ENCODE data around the gene CCDC51.

CCDC51 gene

DNA sequence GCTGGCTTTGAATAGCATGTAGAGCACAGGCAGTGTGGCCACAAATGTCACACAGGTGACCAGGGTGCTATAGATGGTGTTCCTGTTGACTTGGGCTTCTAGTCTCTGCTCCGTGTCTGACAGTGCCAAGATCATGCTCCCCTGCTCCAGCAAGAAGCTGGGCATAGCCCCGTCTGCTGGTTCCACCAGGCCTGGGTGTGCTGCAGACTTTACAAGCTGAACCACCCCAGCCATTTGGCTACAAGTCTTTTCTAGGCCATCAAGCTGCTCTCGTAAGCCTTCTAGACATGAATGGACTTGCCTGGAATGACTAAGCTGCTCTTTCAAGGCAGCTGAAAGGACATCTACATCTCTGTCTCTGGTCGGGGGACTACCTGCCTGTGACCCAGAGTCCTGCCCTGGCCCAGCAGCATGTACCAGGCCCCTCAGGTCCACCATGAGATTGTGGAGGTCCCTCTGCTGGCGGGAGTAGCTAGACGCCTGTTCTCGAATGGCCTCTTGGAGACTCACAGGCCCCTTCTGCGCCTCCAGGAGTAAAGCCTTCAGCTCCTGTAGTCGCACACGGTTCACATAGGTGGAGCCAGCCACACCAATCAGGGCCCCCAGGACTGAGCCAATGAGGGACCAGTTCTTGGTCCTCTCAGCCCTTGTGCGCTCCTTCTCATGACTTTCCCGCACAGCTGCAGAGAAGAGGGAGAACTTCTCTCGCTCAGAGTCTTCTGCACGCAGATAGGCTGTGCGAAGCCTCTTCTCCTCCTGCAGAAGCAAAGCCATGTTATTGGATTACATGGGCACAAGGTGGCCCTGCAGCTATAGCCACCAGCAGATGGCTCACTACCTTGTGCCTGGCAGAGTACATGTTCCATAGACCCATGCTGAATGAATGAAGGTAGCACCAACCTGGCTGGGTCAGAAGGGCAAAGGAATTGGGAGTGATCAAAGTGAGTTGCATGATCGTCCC is 7.2 kb downstream of the CCDC51 start:
- no peak for DNase-seq

DNA sequence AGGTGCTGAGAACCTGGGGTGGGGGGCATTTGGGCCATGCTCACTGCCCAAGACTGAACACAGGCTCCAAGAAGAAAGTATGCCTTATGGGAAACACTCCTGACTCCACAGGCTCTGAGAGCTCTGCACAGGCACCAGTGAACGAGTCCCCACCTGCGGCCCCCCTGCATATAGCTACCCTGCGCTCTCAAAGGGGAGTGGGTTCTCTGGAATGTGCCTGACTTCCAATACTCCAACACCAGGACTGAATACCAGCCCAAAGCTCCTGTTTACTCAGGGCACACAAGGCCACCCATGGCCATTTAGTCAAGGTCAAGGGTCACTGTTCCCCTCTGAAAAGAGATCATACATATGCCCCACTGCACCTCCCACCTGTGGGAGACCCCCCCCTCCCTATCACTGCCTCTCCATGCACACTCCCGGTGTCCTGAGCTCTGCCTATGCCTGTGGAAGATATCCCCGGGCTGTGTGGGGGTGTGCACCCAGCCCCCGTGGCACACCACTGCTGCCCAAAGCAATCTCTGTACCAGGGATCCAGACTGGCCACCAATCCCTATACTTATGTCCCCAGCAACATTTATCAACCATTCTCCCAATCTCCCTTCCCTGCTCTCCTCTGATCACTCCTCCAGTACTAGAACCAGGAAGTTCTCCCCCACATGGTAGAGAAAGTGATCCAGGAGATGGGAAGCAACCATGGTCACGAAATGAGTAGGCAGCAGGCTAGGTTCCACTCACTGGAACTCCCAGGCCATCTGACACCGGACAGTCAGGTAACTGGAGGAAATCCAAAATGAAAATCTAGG is 8.5 kb downstream of the CCDC51 start:
- no peak for DNase-seq

DNA sequence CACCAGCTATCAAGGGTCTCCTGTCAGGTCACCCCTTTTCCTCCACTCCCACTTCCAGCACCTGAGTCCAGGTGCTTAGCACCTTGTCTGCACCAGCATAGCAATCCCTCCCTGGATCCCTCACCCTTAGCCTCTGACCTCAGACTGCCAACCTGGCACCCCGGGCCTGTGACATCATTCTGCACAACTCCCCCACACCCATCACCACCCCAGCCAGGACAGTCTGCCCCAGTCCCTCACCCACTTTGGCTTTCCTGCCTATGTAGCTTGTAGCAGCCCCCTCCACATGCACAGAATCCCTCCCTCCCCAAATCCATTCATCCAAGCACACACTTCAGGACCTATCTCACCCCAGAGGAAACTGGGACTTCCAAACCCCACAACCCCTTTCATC is 9.2 kb downstream of the CCDC51 start:
- no peak for DNase-seq

DNA sequence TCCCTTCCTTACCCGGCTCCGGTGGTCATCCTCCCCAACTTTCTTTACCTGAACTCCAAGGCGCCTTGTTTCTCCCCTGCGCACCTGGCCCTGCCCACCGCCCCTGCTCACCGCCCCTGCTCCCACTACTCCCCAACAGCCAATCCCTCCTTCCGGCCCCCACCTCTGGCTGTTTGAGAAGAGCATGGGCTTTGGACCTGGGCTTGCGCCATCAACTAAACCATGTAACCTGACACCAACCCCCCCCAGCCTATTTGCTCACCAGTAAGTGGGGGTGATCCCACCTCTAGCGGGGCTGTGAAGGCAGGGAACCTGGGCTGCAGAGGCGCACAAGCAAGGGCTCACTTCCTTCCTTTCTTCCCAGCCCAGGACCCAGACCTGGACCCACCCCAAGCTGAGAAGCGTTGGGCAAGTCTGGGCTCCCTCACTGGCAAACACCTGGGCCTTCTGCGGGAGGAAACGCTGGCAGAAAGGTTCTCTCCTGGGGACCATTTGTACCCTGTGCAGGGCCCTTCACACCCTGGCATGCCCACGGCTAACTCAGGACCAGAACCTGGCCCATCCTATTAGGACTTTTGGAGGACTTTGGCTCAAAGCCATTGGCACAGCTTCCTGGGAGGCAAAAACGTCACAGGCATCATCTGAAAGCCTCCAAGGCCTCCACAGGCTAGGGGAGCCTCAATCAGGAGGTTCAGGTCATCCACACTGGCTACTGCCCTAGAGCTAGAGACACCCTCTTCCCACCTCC is 9.8 kb downstream of the CCDC51 start, which contains the start of gene PLXNB1:
Gene PLXNB1, minus strand, starts transcription at position 127 of the 748 bp plus-strand sequence. CDS start 5,475 bp downstream, outside the sequence.
- peak; percentile 65 for DNase-seq

DNA sequence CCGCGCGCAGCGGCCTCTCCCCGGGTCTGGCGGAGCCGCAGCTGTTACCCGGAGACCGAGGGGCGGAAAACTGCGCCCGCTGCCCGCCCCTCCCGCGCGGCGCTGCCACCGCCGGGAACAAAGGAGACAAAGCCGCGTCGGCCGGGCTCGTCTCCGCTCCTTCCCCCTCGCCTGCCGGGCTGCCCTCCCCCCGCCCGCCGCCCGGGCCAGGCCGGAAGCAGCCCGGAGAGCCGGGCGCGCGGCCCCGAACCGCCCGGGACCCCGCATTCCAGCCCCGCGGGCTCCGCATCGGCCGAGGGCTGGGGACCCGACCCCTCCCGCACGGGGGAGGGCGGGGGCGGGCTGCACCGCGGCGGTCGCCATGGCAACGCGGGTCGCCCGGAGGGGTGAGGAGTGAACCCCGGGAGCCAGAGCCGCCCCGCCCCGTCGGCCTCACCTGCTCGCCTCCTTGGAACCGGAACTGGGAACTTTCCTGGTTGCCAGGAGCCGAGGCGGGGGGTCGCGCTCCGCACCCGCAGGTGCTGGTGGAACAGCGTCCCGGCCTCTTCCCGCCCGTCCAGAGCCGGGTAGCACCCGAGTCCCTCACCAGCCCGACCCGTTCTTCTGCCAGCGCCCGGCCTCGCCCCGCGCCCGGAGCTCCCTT is 10.5 kb downstream of the CCDC51 start:
- DNase-seq, result peak; percentile 25

DNA sequence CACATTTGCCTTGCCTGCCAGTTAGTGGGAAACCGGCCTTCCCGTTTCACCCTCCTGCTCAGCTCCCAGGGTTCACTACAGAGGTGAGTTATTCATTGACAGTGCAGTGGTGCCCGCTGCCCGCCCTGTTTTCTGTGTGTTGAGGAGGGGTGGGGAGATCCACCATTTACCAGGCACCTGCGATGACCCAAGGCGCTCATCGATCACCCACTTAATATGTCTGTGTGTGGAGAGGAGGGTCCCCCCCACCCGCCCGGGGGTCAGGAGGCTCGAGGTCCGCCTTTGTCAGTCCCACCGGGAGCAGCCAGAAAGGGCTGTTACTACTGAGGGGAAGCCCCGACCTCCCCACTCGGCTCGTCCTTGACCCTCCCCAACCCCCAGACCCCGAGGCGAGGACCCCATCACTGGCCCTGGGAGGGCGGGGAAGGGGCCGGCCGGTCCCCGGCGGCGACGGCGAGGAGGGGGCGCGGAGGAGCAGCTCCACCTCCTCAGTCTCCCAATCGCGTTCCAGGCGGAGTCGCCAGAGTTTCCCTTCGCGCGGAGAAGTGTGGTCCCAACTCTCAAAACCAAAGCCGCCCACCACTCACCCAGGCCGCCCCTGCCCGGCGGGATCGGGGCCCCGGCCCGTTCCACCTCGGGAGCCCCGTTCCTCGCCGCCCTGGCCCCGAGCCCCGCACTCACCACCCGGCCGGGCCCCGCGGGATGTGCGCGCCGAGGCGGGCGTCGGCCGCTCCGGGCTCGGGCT is 11.2 kb downstream of the CCDC51 start:
- DNase-seq, result no peak

DNA sequence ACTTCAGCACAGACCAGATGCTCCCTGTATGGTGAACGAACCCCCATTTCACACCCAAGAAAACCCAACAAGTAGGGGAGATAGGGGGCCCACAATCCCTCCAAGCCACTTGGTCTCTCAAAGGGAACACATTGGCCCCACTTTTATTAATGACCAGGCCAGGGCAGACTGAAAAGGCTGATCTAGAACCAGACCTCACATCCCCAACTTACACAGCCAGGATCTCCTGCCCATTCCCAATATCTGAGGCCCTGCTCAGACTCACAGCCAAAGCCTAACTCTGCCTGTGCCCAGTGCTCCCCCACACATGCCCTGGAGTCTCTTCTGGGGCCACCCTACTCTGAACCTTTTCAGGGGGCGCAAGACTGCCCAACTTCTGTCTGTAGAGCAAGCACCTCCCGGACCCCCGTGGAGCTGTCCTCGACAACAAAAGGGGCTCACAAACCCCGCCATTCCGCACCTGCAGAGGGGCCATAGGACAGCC is 11.8 kb downstream of the CCDC51 start:
- DNase-seq, result no peak

DNA sequence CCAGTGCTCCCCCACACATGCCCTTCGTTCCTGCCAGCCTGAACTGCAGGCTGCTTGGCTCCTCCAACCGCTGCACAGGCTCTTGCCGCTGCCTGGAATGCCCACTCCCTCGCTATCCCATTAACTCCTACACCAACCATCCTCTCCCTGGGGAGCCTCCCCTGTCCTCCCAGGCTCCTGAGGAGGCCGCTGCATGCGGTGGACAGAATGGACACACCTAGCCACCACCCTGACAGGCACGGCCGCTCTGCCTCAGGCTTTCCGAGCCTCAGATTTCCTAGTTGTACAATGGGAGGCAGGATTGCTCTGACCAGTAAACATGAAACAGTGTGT is 12.3 kb downstream of the CCDC51 start:
- DNase-seq, result no peak

DNA sequence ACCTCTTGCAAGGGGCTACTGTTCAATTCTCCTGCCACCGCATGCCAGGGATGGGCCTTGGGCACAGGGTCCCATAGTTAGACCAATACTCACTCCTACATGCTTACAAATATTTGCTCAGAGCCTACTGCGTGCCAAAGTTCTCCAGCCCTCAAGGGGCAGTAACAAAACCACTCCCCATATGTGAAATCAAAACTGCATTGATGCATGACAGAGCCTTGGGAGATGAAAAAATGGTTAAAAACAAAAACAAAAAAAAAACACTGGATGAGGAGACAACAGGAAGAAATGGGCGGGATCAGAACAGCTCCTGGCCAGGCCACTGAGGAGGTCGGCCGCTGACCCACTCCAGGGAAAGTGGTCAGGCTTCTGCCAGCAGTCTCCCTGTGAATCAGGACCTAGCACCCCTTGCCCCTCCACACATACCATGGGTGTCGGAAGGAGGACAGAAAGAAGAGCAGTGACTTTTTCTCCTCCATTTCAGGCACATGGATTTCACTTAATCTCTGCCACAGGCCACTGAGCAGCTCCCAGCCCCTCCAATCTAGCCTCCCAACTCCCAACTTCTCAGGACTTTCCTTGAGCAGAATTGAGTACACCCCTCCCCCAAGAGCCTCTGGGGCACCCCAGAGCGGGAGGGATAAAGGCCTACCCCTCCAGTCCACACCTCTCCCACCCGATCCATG is 12.8 kb downstream of the CCDC51 start:
- no peak for DNase-seq

DNA sequence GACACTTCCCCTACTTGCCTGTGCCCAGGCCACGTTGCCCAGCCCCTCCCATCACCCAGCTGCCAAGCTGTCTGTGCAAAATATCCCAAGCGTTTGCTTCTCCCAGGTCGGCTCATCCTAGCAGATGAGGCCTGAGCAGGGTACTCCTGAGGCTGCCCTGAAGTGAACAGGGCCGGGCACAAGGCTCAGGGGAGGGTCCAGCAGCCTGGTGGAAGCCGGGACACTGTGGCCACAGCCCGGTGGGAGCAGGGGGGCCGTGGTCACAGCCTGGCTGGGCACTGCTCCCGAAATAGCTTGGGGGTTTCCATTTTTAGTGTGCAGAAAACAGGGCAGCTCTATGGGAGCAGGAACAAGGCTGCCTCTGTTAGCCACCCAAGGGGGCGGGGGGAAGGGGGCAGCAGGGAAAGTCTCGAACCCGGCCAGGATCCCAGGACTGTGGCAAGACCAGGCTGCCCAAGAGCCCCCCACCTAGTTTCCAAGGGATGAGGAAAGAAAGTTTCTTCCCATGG is 13.5 kb downstream of the CCDC51 start:
- no peak for DNase-seq

DNA sequence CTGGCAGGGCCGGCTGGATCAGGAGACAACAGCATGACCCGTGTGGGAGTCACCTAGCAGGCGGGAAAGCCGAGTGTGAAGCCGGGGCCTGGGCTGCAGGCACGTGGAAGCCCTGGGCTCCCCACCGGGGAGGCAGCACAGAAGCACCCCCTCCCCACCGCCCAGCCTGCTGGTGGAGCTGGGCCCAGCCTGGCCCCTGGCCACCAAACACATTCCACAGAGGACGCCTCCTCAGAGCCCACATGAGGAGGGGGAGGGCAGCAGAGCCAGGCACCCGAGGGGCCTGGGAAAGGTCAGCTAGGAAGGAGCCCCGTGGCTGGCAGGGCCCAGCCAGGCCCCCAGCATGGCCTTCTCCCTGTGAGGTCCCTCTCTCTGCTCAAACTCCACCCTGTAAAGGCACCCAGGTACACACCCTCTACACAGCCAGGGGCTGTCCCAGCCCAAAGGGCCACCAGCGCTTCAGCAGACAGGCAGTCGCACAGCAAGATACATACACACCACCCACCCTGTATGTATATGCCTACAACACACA is 14.6 kb downstream of the CCDC51 start:
- DNase-seq, result no peak

DNA sequence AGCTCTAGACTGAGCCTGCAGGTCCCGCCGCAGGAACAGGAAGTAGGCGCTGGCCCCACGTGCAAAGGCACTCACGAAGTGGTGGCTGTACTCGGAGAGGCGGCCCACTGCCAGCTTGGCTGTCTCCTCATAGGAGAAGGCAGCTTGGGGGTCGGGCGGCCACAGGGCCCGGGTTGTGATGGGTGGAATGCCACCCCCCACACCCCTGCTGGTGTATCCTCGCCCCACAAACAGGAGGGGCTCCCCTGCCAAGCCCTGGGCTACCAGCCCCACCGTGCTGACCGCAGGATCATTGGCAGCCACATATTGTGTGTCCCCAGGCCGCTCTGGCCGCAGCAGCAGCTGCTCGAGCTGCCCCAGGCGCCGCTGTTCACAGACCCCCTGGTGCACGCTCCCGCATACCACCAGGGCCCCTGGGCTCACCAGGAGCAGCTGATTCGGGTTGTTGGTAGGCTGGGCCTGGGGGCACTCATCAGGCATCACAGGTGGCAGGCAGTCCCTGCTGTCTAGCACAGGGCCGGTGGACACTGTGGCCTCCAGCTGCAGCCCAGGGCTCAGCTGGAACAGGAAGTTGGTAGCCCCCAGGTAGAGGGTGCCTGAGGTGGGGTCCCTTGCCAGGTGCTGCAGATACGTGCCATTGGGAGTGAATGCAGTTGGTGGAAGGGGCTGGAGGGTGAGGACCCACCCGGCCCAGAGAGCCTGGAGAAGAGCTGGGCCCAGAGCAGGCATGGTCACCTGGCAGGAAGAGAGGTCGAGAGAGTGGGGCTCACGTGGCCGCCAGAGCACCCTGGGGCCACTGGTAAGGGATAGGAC is 15.8 kb downstream of the CCDC51 start:
- no peak for DNase-seq

DNA sequence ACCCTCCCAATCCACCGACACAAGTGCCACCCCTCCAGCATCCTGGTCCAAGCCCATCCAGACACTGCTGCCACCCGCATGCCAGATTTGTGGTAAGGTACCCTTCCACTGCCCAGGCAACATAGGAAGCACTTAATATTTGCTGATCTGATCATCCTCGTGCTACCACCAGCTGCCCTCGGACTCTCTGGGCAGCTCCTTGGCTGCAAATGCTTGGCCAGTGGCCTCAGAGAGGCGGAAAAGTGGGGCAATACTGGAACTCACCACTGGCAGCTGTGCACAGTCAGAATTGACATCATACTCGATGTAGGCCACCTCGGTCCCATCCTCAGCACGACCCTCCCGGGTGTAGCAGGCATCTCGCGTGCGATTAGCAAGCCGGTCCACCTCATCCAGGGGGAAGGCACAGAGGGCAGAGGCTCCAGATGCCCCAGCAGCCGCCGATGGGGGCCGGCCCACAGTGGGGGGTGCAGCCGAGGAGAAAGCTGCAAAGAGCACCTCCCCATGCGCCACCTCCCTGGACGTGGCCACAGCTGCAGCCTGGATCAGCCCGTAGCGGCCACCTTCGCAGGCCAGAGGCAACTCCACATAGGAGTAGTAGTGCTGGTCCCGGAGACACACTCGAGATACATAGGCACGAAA is 16.6 kb downstream of the CCDC51 start:
- DNase-seq, result no peak

DNA sequence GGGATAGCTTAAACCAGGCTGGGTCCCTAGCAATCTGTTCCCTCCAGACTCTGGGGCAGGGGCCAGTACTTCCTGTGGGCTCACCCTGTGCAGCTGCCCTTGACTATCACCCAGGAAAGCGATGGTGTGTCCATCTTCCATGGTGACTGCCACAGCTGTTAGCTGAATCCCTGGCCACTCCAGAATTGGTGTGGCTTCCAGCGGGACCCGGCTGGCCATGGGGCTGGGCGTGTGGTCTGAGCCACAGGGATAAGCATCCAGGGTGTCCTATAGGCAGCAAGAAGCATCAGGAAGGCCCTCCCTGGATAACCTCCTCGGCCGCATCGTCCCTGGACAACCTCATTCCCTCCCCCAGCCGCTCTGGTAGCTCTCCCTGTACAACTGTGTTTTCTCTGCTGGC is 17.2 kb downstream of the CCDC51 start:
- DNase-seq, result no peak

DNA sequence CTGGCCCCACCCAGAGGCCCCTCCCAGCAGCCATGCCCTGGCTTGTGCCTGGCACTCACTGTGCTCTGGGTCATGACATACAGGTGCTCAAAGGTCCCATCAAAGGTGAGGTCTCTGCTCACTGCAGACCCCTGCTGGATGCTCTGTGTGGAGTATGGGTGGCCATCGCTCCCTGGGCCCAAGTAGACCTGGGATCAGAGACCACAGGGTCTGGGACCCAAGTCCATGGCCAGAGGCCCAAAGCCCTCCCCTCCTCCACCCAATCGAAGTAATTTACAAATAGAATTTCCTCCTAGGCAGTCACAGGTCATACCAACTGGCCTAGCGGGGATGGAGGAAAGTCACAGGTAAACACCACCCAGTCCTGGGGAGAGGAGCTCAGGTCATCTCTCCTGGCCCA is 17.6 kb downstream of the CCDC51 start:
- no peak for DNase-seq

DNA sequence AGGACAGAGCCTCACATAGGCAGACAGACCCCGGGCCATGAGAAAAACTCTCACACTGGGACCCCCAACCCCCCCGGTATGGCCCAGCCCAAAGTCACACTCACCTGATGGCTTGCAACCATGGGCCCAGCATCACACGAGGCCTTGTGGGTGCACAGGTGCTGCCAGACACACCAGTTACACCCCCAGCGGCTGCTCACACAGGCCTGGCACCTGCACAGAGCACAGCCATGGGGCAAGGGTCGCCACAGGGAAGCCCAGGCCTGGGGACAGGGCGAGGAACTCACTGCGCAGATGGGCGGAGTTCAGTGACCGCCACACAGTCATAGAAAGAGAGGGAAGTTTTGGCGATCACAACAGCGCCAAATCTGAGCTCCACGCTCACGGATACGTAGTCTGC is 19.4 kb downstream of the CCDC51 start:
- DNase-seq, result no peak

DNA sequence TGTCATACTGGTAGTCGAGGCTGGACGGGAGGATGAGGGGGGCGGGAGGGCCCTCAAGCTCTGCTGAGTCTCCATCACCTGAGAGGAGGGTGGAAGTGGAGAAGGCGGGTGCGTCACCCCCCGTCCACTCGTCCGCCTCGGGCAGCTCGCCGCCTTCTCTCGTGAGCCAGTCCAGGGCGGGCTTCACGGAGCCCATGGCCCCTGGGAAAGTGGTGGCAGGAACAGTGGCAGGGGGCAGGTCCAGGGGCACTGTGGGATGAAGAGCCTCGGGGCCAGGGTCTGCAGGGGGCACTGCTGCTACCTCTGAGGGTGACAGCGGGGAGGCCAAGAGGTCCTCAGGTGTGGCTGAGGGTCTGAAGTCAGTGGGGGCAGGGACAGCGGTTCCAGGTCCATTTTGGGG is 20.3 kb downstream of the CCDC51 start:
- no peak for DNase-seq

DNA sequence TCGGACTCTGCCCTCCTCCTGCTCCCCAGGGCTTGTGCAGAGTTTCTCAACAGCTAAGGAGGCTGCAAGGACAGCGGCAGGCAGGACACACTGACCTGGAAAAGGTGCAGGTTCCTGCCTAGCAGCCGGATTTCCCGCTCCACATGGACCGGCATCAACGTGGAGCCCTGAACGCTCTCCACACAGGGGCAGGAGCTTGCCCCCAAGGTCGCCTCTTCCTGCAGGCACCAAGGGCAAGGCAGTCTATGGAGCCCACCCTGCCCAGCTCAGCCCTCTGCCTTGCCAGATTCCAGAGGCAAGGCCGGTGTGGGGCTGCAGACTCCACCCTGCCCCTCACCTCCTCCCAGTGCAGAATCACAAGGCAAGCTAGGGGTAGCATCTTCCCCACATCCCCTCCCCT is 20.8 kb downstream of the CCDC51 start:
- DNase-seq, result no peak

DNA sequence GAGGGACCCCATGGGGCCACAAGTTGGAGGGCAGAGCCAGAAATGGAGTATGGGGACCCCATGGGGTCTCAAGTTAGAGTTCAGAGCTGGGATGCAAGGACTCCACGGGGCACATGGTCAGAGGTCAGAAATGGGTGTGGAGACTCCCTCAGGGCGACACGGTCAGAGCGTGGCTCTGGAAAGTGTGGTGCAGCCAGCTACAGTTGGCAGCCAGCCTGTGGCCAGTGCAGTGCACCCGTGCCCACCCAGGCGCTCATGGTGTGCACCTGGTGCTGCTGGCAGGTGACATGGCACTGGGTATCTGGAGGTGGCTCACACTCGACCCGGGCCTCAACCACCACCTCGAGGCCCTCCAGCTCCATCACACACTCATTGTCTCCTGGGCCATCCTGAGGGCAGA is 21.3 kb downstream of the CCDC51 start:
- DNase-seq, result no peak
